ENCODE measurements around the gene ID4.
"Not testable (repeated sequence)": the region's sequence is repeated elsewhere in the genome, so short reads cannot be mapped to it uniquely, and the experiment has no call there.

Gene ID4

GRCh38 chr6:19852927-19853326 lies 15.8 kb downstream of the ID4 start:
- Histone ChIP-seq H2AFZ (ENCODE audit: low read length) (no peak overlapping the region), H3K79me2 (ENCODE audit: low read length) (no peaks in the 10 kb centered on the region), H3K4me3 (ENCODE audit: low read length) (no peak overlapping the region), H3K4me2 (ENCODE audit: low read depth, low read length) (no peak overlapping the region), H3K9me3 (replicated peaks; ENCODE audit: insufficient read depth, low read length) (no peaks in the 10 kb centered on the region), H3K9me2 (replicated peaks; ENCODE audit: insufficient read depth, low read length) (no peaks in the 10 kb centered on the region), H3K27me3 (replicated peaks; ENCODE audit: insufficient read depth, low read length) (no peaks in the 10 kb centered on the region), H4K20me1 (ENCODE audit: insufficient read depth, low read length) (no peaks in the 10 kb centered on the region), H3K9ac (ENCODE audit: low read length) (no peak overlapping the region), H3F3A (ENCODE audit: insufficient read depth, low read length) (no peaks in the 10 kb centered on the region), H3K4me1 (ENCODE audit: low read length) (no peaks in the 10 kb centered on the region), H3K36me3 (replicated peaks; ENCODE audit: insufficient read depth, low read length) (no peaks in the 10 kb centered on the region), H3K27ac (ENCODE audit: low read length) (no peak overlapping the region)
- TF ChIP-seq EZH2phosphoT487 (IDR thresholded peaks at IDR 0.05; ENCODE audit: low read length) (no peak), EZH2 (optimal IDR thresholded peaks at IDR 0.05; ENCODE audit: low read depth, low read length) (no peak), CTCF (IDR thresholded peaks at IDR 0.05; ENCODE audit: low read length) (no peak)
- DNase-seq: no peak

GRCh38 chr6:19854421-19855015 lies 17.3 kb downstream of the ID4 start:
- not testable (repeated sequence) for DNase-seq; H3K27ac ChIP-seq (ENCODE audit: low read length); H3K4me2 ChIP-seq (ENCODE audit: low read depth, low read length)

GRCh38 chr6:19855536-19855935 lies 18.4 kb downstream of the ID4 start:
- no peak for DNase-seq
- Histone ChIP-seq H3K36me3 (replicated peaks; ENCODE audit: insufficient read depth, low read length) (no peaks in the 10 kb centered on the region), H3K9me2 (replicated peaks; ENCODE audit: insufficient read depth, low read length) (no peaks in the 10 kb centered on the region), H3K79me2 (ENCODE audit: low read length) (no peaks in the 10 kb centered on the region), H3K9ac (ENCODE audit: low read length) (no peak overlapping the region), H3K4me3 (ENCODE audit: low read length) (no peak overlapping the region), H3K27ac (ENCODE audit: low read length) (no peak overlapping the region), H3K27me3 (replicated peaks; ENCODE audit: insufficient read depth, low read length) (no peaks in the 10 kb centered on the region), H2AFZ (ENCODE audit: low read length) (no peak overlapping the region), H3K4me1 (ENCODE audit: low read length) (no peaks in the 10 kb centered on the region), H4K20me1 (ENCODE audit: insufficient read depth, low read length) (no peaks in the 10 kb centered on the region), H3F3A (ENCODE audit: insufficient read depth, low read length) (no peaks in the 10 kb centered on the region), H3K9me3 (replicated peaks; ENCODE audit: insufficient read depth, low read length) (no peaks in the 10 kb centered on the region), H3K4me2 (ENCODE audit: low read depth, low read length) (no peak overlapping the region)
- TF ChIP-seq EZH2 (optimal IDR thresholded peaks at IDR 0.05; ENCODE audit: low read depth, low read length) (no peak), CTCF (IDR thresholded peaks at IDR 0.05; ENCODE audit: low read length) (no peak), EZH2phosphoT487 (IDR thresholded peaks at IDR 0.05; ENCODE audit: low read length) (no peak)

More at GRCh38 chr6:19854421-19855015, 17.3 kb downstream of the ID4 start:
- H3K36me3 ChIP-seq (replicated peaks; ENCODE audit: insufficient read depth, low read length); H3K4me3 ChIP-seq (ENCODE audit: low read length); H4K20me1 ChIP-seq (ENCODE audit: insufficient read depth, low read length); H2AFZ ChIP-seq (ENCODE audit: low read length); H3K27me3 ChIP-seq (replicated peaks; ENCODE audit: insufficient read depth, low read length); H3K79me2 ChIP-seq (ENCODE audit: low read length); H3K9me2 ChIP-seq (replicated peaks; ENCODE audit: insufficient read depth, low read length); H3K4me1 ChIP-seq (ENCODE audit: low read length); H3K9ac ChIP-seq (ENCODE audit: low read length); H3K9me3 ChIP-seq (replicated peaks; ENCODE audit: insufficient read depth, low read length); H3F3A ChIP-seq (ENCODE audit: insufficient read depth, low read length): not testable (repeated sequence)

GRCh38 chr6:19857139-19857538 lies 20.0 kb downstream of the ID4 start:
- no peak overlapping the region for H2AFZ ChIP-seq (ENCODE audit: low read length)
- H3K9me2 ChIP-seq (replicated peaks; ENCODE audit: insufficient read depth, low read length): no peaks in the 10 kb centered on the region
- H4K20me1 ChIP-seq (ENCODE audit: insufficient read depth, low read length): no peaks in the 10 kb centered on the region
- H3K27ac ChIP-seq (ENCODE audit: low read length): no peak overlapping the region
- no peaks in the 10 kb centered on the region for H3F3A ChIP-seq (ENCODE audit: insufficient read depth, low read length)
- no peak for DNase-seq
- H3K9ac ChIP-seq (ENCODE audit: low read length): no peak overlapping the region
- no peaks in the 10 kb centered on the region for H3K36me3 ChIP-seq (replicated peaks; ENCODE audit: insufficient read depth, low read length)
- H3K9me3 ChIP-seq (replicated peaks; ENCODE audit: insufficient read depth, low read length): no peaks in the 10 kb centered on the region
- H3K4me1 ChIP-seq (ENCODE audit: low read length): no peaks in the 10 kb centered on the region
- TF ChIP-seq CTCF (IDR thresholded peaks at IDR 0.05; ENCODE audit: low read length) (no peak), EZH2 (optimal IDR thresholded peaks at IDR 0.05; ENCODE audit: low read depth, low read length) (no peak), EZH2phosphoT487 (IDR thresholded peaks at IDR 0.05; ENCODE audit: low read length) (no peak)
- no peaks in the 10 kb centered on the region for H3K27me3 ChIP-seq (replicated peaks; ENCODE audit: insufficient read depth, low read length)
- no peak overlapping the region for H3K4me3 ChIP-seq (ENCODE audit: low read length)
- H3K79me2 ChIP-seq (ENCODE audit: low read length): no peaks in the 10 kb centered on the region
- H3K4me2 ChIP-seq (ENCODE audit: low read depth, low read length): no peak overlapping the region

Measured in MM.1S (cell line).